HG03108 (cell line): ENCODE results near the gene RAB40AL.

Source experiments
- ATAC-seq: cut with Tn5 transposase; IDR thresholded peaks from one replicate; pipeline ENCODE4 v1.9.1; 2021; ENCODE audit warnings: moderate library complexity; ENCODE audit not compliant: unreplicated experiment

The RAB40AL gene

GRCh38 chrX:102979536-102979935, 42.5 kb downstream of the RAB40AL start:
- no peak for ATAC-seq

- ATAC-seq: no peak
Observed at GRCh38 chrX:102983205-102983604, 46.1 kb downstream of the RAB40AL start.

- no peak for ATAC-seq
Observed at GRCh38 chrX:102985192-102985591, 48.1 kb downstream of the RAB40AL start.
